HG03064 (cell line): ENCODE measurements around the gene RBM12.
"Not testable (repeated sequence)": the region's sequence is repeated elsewhere in the genome, so short reads cannot be mapped to it uniquely, and the experiment has no call there.

Source experiments
- ATAC-seq: cut with Tn5 transposase; IDR thresholded peaks from one replicate; pipeline ENCODE4 v1.9.1; 2021; ENCODE audit warnings: low read depth; ENCODE audit not compliant: unreplicated experiment

The RBM12 gene

GRCh38 chr20:35664466-35665206, at the start of gene RBM12, which contains the start of gene CPNE1:
TSS of gene RBM12 (minus strand) at chr20:35664900. CDS start at chr20:35655322, 9,578 bp downstream.
TSS of gene CPNE1 (minus strand) at chr20:35664900. CDS start at chr20:35632923, 31,977 bp downstream.
- peak; percentile 67 for ATAC-seq

DNA sequence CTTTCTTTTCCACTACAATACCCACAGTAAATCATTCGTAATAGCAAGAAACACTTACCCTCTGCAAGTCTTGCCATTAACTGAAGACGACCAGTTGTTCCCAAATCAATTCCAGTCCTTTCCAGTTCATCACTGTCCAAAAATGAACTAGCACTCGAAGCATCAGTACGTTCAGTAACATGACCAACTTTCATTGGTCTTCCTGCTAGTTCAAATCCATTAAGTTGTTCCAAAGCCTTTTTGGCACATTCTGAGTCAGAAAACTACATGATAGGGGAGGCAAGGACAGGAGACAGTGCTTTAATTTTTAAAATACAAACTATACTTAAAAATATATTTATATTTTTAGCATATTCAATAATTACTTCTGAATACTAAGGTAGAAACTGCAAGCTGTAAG, 49.4 kb upstream of the RBM12 start:
- ATAC-seq, result no peak

- not testable (repeated sequence) for ATAC-seq
Observed at GRCh38 chr20:35713120-35713519, 48.4 kb upstream of the RBM12 start.

GRCh38 chr20:35711588-35712209, 47.0 kb upstream of the RBM12 start:
- no peak for ATAC-seq

DNA sequence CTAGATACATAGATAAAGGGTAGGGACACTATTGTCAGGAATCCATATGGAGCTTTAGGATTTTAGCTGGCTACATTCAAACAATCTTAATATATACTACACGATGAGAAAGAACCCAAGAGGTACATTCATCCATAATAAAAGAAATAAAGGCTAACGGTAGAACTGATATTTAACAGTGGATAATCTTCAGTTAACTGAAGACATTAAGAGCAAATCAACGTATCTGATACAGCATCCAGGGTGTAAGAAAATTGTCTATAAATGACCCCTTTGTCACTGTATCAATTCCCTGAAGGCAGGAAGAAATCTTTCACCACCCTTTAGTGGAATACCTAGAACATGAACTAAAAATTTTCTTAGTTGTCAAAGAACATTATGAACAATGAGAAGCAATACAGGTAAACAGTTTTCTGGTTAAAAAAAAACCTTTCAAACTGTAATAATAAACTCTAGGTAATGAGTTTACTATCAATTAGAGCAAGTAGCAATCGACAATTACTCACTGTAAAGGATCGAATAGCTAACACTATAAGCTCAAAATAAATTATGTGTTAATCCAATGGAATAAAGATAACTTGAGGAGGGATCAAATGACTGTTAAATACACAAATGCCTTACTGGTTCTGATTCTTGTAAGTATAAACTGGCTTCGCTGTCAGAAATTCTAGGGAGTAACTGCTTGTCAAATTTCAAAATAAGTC, 46.3 kb upstream of the RBM12 start:
- ATAC-seq, result no peak

DNA sequence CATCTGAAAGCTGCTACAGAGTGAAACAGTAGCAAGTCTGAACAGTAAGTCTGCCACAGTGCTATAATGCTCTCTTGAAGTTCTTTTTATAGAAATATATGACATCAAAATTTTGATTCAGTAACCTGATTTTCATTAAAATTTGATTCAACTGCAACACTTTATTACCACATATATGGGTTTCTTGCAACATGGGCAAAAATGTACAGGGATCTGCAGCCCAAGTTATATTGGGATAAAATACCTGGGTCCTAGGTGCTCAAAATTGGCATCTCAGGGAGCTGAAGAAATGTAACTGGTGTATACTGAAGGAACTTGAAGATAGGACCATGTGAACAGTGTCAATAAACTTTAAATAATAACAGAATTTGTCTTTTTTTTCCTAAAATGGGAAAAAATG, 45.3 kb upstream of the RBM12 start:
- ATAC-seq, result no peak

DNA sequence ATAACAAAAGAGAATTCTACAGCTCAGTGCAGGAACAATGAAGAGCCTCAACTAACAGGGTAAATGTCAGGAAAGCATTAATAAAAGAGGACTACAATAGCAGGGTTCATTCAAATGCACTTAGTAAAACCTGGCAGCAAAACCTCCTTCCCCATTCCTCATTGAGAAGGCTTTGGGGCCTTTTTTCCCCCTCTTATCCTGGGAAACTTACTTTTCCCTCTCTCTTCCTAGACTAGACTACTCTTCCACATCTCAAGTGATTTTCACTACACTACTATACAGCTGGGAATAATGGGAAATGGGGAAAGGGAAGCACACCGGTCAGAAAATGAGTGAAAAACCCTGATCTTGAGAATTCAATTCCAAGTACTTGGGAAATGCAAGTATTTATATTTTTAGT, 44.6 kb upstream of the RBM12 start:
- no peak for ATAC-seq

DNA sequence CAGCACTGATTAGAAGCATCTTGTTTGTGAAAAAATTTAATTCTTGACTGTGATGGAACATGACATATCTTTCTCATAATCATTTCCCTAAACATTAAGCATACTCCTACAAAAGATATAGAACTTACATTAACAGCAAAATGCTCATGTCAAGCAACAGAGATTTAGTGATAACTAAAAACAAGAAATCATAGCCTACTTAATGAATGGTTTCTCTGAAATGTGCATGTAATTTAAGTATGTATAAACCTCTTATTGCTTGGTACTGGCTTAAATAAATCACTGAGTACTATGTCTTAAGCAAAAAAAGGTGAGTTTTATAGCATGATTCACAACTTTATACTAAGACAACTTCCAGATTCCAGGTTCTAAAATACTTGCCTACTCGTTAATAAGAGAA, 43.8 kb upstream of the RBM12 start:
- ATAC-seq, result no peak

- ATAC-seq, result not testable (repeated sequence)
Observed at GRCh38 chr20:35706591-35707529, 42.2 kb upstream of the RBM12 start.

DNA sequence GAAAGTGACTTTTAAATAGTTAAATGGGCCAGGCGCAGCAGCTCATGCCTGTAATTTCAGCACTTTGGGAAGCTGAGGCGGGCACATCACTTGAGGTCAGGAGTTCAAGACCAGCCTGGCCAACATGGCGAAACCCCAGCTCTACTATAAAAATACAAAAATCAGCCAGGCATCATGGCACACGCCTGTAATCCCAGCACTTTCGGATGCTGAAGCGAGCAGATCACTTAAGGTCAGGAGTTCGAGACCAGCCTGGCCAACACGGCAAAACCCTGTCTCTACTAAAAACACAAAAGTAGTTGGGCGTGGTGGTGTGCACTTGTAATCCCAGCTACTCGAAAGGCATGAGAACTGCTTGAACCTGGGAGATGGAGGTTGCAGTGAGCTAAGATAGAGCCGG, 41.2 kb upstream of the RBM12 start:
- ATAC-seq, result not testable (repeated sequence)

DNA sequence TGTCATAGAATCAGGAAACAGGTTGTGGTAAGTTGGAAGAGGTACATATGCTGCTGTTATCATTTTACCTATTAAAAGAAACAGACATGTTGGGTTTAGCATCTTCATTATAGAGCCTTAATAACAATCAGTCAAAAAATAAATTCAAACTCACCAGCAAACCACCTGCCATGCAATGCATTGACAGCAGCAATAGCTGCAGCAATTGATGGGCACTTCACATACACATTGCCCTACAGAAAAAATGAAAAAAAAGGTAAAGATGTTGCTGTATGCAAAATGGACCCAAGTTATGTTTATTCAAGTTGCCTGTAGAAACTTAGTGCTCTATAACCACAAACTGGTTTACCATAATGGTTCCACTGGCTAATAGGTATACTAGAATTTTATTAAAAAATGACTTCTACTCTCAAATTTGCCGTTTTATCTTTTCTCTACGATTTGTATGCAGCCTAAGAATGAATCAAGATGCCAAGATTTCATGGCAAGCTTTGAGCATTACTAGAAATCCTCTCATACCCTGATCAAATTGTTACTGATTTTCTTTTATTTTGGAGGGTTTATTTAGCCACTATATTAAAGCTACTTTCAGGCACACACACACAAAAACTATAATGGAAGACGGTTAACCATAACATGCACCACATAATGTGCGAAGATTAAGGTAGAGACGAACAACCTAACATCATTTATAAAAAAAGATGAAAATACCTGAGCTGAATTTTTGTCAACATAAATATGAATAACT, 40.0 kb upstream of the RBM12 start:
- no peak for ATAC-seq

DNA sequence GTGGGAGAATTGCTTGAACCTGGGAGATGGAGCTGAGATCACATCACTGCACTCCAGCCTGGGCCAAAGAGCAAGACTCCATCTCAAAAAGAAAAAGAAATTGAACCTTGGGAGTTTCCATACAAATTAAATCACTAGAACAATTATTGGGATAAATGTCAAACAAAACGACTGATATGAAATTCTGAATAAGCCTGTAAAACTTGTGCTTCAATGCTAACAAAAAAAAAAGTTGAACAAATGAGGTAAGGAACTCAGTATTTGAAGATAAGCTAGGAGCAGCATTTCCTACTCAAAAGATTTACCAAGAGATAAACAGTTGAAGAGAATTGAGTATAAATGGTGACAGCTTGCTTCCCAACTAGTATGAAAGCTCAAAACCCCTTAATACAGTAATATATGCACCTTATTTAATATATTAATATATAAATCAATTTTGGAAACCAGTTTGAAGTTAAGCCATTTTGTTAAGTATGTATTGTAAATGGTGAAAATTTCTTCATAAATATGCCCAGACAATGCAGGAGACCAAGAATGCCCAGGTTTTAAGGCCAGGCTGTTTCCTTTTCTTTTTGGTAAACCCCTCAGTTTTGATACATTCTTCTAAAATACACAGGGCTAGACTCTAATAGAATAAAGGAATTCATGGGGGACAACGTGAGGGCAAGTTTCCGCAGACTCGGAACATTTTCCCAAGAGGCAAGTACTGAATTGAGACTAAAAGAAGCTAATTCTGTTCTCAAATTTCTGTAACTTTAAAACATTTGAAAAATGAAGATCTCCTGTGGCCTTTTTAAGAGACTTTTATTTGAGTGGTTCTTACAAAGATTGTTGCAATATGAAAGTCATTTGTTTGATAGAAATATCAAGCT, 38.4 kb upstream of the RBM12 start:
- no peak for ATAC-seq

DNA sequence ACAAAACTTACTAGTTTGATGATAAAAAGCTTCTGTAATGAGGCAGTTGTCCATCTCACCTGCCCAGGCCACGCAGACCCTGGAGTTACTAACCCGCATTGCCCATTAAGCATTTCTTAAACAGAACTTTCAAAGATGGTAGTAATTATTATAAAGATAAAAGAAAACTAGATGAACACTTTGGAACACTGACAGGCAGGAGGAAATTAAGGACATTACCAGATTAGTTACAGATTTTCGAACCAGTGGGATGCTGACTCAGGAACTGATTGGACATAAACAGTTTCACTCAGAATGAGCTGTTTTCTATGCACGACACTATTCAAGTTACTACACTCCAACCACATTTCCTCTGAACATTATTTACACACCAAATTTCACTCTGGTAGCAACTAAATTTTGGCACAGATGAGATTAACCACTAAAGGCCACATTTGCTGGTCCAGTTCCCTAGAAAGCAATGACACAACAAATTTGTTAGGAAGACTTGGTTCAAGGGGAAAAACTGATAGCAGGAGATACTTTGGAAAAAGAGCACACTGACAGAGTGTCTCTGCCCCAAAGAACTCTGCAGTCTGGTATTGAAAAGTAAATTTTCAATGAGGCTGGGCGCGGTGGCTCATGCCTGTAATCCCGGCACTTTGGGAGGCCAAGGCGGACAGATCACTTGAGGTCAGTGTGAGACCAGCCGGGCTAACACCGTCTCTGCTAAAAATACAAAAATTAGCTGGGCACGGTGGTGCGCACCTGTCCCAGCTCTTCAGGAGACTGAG, 37.5 kb upstream of the RBM12 start:
- ATAC-seq, result no peak

DNA sequence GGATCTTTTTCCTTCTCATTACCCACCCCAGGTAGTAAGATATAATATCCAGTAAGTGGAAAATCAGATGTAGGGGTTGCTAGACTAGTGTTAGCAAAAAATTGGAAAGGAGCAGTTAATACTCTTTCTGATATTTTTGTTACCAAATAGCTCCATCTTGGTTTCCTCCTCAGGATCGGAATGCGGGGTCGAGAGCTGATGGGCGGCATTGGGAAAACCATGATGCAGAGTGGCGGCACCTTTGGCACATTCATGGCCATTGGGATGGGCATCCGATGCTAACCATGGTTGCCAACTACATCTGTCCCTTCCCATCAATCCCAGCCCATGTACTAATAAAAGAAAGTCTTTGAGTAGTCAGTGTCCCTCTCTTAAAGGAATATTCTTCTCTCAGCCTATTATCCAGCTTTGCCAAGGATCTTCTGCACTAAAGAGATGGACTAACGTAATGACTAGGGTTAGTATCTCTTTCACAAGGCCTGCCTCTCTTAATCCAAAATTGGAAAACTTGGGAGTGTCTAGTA, 36.0 kb upstream of the RBM12 start:
- ATAC-seq, result no peak

DNA sequence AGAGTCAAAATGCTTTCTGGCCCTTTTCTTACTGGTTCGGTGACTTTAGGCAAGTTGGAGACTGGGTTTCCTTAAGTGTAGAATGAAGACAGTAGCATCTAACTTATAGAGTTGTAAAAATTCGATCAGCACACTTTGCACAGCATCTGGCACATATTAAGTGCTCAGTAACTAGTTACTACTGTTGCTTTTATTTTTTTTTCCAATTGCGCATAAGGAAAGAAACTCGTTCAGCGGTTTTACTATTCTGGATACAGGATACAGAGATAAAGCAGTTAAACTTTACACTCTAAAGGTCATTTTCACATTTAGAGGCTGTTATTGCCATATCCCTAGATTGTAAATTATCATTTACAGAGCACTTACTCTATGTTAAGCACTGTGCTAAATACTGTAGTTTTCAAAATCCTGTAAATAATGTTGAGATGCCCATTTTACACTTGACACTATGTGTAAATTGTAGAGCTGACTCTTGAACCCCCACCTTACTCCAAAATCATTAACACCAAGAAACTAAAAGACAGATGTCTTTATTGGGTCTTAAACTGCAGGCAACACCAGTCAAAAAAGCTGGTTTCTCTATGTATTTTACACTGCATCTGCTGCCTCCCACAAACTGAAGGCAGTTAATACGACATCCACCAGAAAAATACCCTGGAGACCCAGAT, 35.4 kb upstream of the RBM12 start:
- ATAC-seq, result no peak

GRCh38 chr20:35699127-35699956, 34.6 kb upstream of the RBM12 start, which contains the start of the genes NFS1 and ROMO1:
TSS of gene NFS1 (minus strand) at chr20:35699352. CDS start at chr20:35699288, 64 bp downstream.
TSS of gene ROMO1 (plus strand) at chr20:35699405. CDS start at chr20:35699633, 228 bp downstream.
- ATAC-seq, result peak; percentile 55
